ENCODE data around the gene DOHH.

The DOHH gene

GRCh38 chr19:3459089-3459881, 41.2 kb downstream of the DOHH start:
- peak overlapping the region; percentile 98 to 100 (median 98) for H3K27ac Mint-ChIP-seq
- peaks cover 11% of the 10 kb centered on the region for H3K27me3 Mint-ChIP-seq (ENCODE audit: low read depth)
- peaks cover 9% of the 10 kb centered on the region for H3K36me3 Mint-ChIP-seq (ENCODE audit: low read depth)
- no peaks in the 10 kb centered on the region for H3K9me3 Mint-ChIP-seq
- no peak for TF ChIP-seq CTCF (IDR thresholded peaks at IDR 0.05; ENCODE audit: unreplicated experiment in 3 of 3)
- H3K4me1 Mint-ChIP-seq = peaks cover 36% of the 10 kb centered on the region
- peak overlapping the region; percentile 52 to 75 (median 63) for H3K4me3 Mint-ChIP-seq

- Mint-ChIP-seq H3K4me3 (peak overlapping the region; percentile 52 to 75 (median 63)), H3K36me3 (ENCODE audit: low read depth) (peaks cover 9% of the 10 kb centered on the region), H3K4me1 (peaks cover 36% of the 10 kb centered on the region), H3K9me3 (no peaks in the 10 kb centered on the region), H3K27ac (peak overlapping the region; percentile 98 to 100 (median 98)), H3K27me3 (ENCODE audit: low read depth) (peaks cover 11% of the 10 kb centered on the region)
- TF ChIP-seq CTCF (IDR thresholded peaks at IDR 0.05; ENCODE audit: unreplicated experiment in 3 of 3) = no peak
Observed at GRCh38 chr19:3458229-3459088, 42.0 kb downstream of the DOHH start.

- Mint-ChIP-seq H3K9me3 (no peaks in the 10 kb centered on the region), H3K27me3 (ENCODE audit: low read depth) (peaks cover 7% of the 10 kb centered on the region), H3K4me1 (peaks cover 32% of the 10 kb centered on the region), H3K36me3 (ENCODE audit: low read depth) (peaks cover 11% of the 10 kb centered on the region), H3K27ac (peak overlapping the region; percentile 98 to 100 (median 98)), H3K4me3 (peak overlapping the region; percentile 35 to 61 (median 46))
- no peak for TF ChIP-seq CTCF (IDR thresholded peaks at IDR 0.05; ENCODE audit: unreplicated experiment in 3 of 3)
Observed at GRCh38 chr19:3457528-3458228, 42.8 kb downstream of the DOHH start.

GRCh38 chr19:3456925-3457527, 43.4 kb downstream of the DOHH start:
- Mint-ChIP-seq H3K9me3 (no peaks in the 10 kb centered on the region), H3K27me3 (ENCODE audit: low read depth) (peaks cover 3% of the 10 kb centered on the region), H3K4me1 (peaks cover 29% of the 10 kb centered on the region), H3K27ac (peak overlapping the region; percentile 98 to 100 (median 98)), H3K36me3 (ENCODE audit: low read depth) (peaks cover 11% of the 10 kb centered on the region), H3K4me3 (peak overlapping the region; percentile 35 to 61 (median 46))
- no peak for TF ChIP-seq CTCF (IDR thresholded peaks at IDR 0.05; ENCODE audit: unreplicated experiment in 3 of 3)

- no peak for TF ChIP-seq CTCF (IDR thresholded peaks at IDR 0.05; ENCODE audit: unreplicated experiment in 3 of 3)
- peaks cover 13% of the 10 kb centered on the region for H3K36me3 Mint-ChIP-seq (ENCODE audit: low read depth)
Observed at GRCh38 chr19:3455960-3456601, 44.4 kb downstream of the DOHH start.

More at GRCh38 chr19:3455960-3456601, 44.4 kb downstream of the DOHH start:
- Mint-ChIP-seq H3K9me3 (no peaks in the 10 kb centered on the region), H3K4me3 (peak overlapping the region in 1 of 3 experiments; percentile 21), H3K27ac (peak overlapping the region; percentile 33 to 89 (median 89)), H3K27me3 (ENCODE audit: low read depth) (peaks cover 3% of the 10 kb centered on the region), H3K4me1 (peaks cover 31% of the 10 kb centered on the region)

Measured in nephron (organoid).